KBM-7 (cell line): ENCODE data around the gene ICOSLG.
A peak's percentile ranks its signal among the peaks of the same experiment; 100 is the strongest.
"Not testable (repeated sequence)": the region's sequence is repeated elsewhere in the genome, so short reads cannot be mapped to it uniquely, and the experiment has no call there.

ENCODE experiments used
- DNase-seq: peaks from one replicate; pipeline ENCODE4 v3.0.0-alpha.2; 2015
- in situ Hi-C: fragments of 300-500 bp; cut with MboI; formaldehyde crosslinking; loops from 2 replicates; pipeline ENCODE4 v1.14.3; 2020; ENCODE audit warnings: low sequenced_read_pairs, low pct_unique_long_range_greater_than_20kb, mixed read lengths

ICOSLG gene

DNA sequence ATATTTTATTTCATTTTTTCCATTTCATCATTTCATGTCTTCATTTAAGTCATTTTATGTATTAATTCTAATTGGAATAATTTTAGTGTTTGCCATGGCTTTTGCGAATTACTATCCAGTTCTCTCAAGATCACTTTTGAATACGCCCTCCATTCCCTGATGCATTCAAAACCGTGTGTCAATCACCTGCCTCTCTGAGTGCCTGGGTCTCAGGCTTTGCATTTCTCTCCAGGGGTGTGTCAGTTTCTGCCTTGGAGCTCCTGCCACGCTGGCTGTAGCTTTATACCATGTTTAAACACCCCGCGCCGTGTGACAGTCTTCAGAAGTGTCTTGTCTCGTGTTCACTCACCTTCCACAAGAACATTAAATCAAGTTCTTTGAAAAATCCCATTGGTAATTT lies 28.3 kb upstream of the ICOSLG start:
- in situ Hi-C loops: no loop called here
- DNase-seq: no peak

GRCh38 chr21:44267655-44268142 lies 27.0 kb upstream of the ICOSLG start:
- in situ Hi-C loops: no loop called here
- DNase-seq: peak; percentile 27

DNA sequence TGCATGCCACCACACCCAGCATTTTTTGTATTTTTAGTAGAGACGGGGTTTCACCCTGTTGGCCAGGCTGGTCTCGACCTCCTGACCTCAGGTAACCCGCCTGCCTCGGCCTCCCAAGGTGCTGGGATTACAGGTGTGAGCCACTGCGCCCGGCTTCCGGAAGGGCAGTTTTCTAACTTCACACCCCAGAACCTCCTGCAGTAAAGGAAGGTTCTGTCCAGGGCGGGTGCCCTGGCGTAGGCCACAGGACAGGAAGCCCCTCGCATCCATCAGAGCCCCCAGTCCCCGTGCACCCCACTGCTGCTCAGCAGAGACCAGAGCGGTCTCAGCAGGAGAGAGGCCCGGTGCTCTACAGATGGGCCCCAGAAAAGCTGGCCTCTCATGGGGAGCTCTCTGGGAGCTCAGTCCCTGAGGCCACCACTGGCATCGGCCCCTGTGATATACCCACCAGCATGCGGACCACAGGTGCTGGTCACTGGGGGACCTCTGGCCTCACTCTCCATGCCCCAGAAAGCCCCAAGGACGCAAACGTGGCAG lies 25.1 kb upstream of the ICOSLG start:
- in situ Hi-C loops: no loop called here
- DNase-seq: no peak

- in situ Hi-C loops: no loop called here
Measured at GRCh38 chr21:44263768-44264167, 23.0 kb upstream of the ICOSLG start.

GRCh38 chr21:44263221-44263760 lies 22.5 kb upstream of the ICOSLG start:
- DNase-seq: no peak
- in situ Hi-C loops: no loop called here

More at GRCh38 chr21:44263768-44264167, 23.0 kb upstream of the ICOSLG start:
- no peak for DNase-seq

DNA sequence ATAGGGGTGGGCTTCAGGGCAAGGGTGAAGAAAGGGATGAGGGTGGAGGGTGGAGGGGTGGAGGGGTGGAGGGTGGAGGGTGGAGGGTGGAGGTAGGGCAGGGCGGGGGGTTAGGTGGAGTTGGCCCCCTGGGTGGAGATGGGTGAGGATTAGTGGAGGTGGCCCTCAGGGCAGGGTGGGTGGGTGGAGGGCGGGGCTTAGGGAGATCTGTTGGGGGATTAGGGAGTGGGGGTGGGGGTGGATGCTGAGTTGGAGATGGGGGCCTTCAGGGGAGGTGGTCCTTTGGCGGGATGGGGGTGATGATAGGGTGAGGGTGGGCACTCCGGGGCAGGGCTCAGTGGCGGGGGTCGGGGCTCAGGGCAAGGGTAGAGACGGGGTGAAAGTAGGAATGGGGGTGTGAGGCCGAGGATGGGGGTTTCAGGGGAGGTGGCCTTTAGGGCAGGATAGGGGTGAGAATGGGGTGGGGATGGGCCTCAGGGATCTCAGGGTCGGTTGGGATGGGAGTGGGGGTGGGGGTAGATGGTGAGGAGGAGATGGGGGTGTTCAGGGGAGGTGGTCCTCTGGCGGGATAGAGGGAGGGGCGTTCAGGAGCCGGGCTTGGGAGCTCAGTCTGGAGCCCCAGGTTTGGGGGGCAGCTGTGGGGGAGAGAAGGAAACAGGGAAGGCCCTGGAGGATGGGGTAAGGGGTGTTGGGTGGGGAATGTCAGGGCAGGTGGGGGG lies 21.8 kb upstream of the ICOSLG start:
- no peak for DNase-seq

GRCh38 chr21:44261675-44262295 lies 21.0 kb upstream of the ICOSLG start, which contains the start of gene DNMT3L:
TSS of gene DNMT3L (minus strand) at chr21:44261897. CDS start at chr21:44261259, 638 bp downstream.
- DNase-seq: no peak

More for the DNA sequence above, 21.8 kb upstream of the ICOSLG start:
- in situ Hi-C loops: no loop called here

GRCh38 chr21:44260791-44261631 lies 20.3 kb upstream of the ICOSLG start:
- no peak for DNase-seq
- in situ Hi-C loops: no loop called here

More at GRCh38 chr21:44261675-44262295, 21.0 kb upstream of the ICOSLG start, which contains the start of gene DNMT3L:
- in situ Hi-C loops: no loop called here

DNA sequence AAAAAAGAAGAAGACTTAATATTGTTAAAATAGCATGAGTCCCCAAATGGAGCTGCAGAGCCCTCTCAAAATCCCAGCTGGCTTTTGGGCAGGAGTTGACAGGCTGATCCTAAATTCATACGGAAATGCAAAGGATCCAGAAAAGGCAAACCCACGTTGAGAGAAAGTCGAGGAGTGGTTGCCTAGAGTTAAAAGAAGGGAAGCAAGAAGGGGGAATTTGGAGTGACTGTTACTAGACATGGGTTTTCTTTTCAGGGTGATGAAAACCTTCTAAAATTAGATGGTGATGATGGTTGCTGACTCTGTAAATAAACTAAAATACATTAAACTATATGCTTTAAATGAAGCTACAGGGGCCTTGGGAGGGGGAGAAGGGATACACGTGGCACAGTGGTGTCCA lies 19.3 kb upstream of the ICOSLG start:
- no peak for DNase-seq
- in situ Hi-C loops: no loop called here

GRCh38 chr21:44259082-44259705 lies 18.5 kb upstream of the ICOSLG start:
- in situ Hi-C loops: no loop called here
- DNase-seq: no peak

- no peak for DNase-seq
- in situ Hi-C loops: no loop called here
Measured at GRCh38 chr21:44258056-44258725, 17.4 kb upstream of the ICOSLG start.

GRCh38 chr21:44255511-44255981 lies 14.8 kb upstream of the ICOSLG start:
- in situ Hi-C loops: no loop called here
- DNase-seq: no peak

DNA sequence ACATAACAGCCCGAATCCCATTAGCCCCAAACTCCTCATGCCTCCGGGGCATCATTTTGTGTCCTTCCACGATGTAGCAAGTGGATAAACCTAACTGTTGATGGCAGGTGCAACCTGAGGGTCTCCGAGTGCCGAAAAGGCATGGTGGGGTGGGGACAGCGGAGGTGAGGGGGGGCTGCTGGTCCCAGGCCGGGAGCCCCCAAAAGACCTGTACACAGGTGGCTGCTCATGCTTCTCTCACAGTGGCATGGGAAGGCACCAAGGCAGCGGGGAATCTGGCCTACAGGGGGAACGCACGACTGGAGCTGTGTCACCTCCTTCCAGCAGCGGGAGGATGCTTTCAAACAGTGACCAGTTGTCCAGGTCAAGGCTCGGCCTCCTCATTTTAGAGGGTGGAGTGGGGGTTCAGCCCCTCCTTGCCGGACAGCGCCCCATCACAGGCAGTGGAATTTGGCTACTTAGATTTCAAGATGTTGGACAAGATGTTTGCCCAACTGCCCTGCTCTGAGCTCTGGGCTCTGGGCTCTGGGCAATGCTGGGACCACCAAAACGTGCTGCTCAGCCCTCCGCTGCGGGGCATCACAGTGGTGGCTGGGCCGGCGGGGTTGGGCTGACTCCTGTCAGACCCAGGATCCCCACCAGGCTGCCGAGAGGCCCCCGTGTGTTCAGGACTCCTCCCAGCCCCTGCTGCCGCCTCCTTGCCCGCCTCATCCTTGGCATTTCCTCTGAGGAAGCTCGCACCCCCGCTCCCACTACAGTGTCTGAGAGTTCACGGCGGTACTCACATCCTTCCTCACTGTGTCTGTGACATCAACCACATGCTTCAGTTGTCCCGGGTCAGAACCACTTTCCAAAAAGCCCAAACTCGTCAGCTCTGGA lies 13.3 kb upstream of the ICOSLG start:
- DNase-seq: no peak
- in situ Hi-C loops: no loop called here

- in situ Hi-C loops, DNase-seq: not testable (repeated sequence)
Measured at GRCh38 chr21:44249204-44250037, 8.7 kb upstream of the ICOSLG start.

- in situ Hi-C loops, DNase-seq: not testable (repeated sequence)
Measured at GRCh38 chr21:44247904-44248303, 7.2 kb upstream of the ICOSLG start.

DNA sequence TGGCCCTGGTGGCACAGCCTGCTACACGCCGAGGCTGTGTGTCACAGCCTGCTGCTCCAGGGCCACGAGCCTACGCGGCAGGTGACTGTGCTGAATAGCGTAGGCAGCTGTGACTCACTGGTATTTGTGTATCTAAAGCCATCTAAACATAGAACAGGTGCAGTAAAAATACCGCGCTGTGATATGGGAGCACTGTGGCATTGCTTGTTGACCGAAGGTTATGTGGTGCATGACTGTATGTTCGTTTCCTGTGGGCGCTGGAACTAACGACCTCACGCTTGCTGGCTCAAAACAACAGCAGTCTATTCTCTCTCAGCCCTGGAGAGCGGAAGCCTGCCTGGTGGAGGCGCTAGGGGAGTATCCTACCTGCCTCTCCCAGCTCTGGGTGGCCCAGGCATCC lies 3.2 kb upstream of the ICOSLG start:
- DNase-seq, in situ Hi-C loops: not testable (repeated sequence)
